HG02840 (cell line): ENCODE results near the gene TUBB.
"Not testable (repeated sequence)": the region's sequence is repeated elsewhere in the genome, so short reads cannot be mapped to it uniquely, and the experiment has no call there.

Experiments used
- ATAC-seq: cut with Tn5 transposase; IDR thresholded peaks from one replicate; pipeline ENCODE4 v1.9.1; 2021; ENCODE audit warnings: mild to moderate bottlenecking, moderate library complexity, moderate number of reproducible peaks; ENCODE audit not compliant: unreplicated experiment, low FRiP score

Gene TUBB

GRCh38 chr6:30756405-30757003 is 36.4 kb downstream of the TUBB start:
- ATAC-seq: not testable (repeated sequence)

GRCh38 chr6:30757261-30757904 is 37.2 kb downstream of the TUBB start:
- no peak for ATAC-seq

- no peak for ATAC-seq
Measured at GRCh38 chr6:30759575-30760239, 39.6 kb downstream of the TUBB start.

GRCh38 chr6:30760549-30760948 is 40.4 kb downstream of the TUBB start:
- ATAC-seq: no peak

GRCh38 chr6:30761791-30762429 is 41.8 kb downstream of the TUBB start:
- no peak for ATAC-seq

DNA sequence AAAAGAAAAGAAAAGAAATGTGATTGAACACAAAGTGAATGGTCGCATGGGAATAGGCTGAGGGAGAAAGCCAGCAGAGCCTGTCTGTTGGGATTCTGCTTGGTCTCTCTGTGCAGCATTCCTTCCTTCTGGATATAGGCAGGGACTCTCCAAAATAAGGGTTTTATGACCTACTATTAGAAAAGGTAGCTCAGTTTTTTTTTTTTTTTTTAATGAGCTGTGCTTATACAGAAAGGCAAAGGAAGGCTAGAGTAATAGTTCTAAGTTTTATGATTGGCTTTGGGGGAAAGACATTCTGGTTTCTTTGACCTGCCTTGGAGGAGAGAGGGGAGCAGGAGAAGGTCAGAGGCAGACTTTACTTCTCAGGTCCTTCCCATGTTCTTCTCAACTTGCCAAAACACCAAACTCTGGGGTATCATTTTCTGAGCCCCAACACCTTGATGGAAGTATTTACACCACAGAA is 43.0 kb downstream of the TUBB start:
- no peak for ATAC-seq

GRCh38 chr6:30763618-30764489 is 43.7 kb downstream of the TUBB start:
- ATAC-seq: no peak

DNA sequence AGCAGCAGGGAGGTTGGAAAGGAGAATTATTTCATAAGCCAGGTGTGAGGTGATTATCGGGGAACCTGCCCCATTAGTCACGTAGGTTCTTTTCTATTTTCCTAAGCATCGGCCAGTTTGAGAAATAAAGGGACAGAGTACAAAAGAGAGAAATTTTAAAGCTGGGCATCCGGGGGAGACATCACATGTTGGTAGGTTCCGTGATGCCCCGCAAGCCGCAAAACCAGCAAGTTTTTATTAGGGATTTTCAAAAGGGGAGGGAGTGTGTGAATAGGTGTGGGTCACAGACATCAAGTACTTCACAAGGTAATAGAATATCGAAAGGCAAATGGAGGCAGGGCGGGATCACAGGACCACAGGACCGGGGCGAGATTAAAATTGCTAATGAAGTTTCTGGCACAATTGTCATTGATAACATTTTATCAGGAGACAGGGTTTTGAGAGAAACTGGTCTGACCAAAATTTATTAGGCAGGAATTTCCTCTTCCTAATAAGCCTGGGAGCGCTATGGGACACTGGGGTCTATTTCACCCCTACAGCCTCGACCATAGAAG is 44.4 kb downstream of the TUBB start:
- ATAC-seq: not testable (repeated sequence)

DNA sequence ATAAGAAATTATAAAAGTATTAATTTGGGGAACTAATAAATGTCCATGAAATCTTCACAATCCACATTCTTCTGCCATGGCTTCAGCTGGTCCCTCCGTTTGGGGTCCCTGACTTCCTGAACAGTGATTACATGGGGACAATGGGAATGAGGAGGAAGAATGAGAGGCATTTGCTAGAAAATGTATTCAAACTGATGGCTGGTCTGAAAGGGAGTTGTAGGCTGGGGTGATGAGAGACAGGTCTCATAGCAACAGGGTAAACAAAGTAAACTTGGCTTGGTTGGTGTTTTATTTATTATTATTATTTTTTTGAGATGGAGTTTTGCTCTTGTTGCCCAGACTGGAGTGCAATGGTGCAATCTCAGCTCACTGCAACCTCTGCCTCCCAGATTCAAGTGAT is 45.3 kb downstream of the TUBB start:
- ATAC-seq: not testable (repeated sequence)

DNA sequence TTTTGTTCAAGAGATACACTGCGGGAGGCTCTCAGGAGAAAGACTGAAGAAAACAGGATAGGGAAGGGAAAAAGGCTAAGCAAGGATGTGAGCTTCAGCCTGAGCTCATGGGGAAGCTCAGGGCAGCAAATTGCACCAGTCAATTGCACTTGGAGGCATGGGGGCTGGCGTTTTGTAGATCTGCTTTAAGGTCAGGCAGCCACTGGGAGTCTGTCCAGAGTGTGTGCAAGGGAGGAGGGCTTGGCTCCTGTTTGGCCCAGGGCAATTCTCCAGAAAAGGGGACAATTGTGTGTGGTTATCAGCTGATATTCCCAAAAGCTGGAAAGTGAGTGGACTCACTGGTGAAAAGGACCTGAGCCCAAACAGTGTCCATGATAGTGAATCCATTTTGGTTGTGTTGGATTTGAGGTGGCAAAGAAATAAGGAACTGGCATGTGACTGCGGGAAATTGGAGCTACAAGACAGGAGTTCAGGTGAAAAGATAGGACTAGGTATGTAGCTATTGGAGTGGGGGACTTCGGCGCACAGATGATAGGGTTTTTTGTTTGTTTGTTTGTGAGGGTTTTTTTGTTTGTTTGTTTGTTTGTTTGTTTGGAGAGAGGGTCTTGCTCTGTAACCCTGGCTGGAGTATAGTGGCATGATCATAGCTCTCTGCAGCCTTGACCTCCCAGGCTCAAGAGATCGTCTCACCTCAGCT is 46.5 kb downstream of the TUBB start:
- ATAC-seq: no peak

- ATAC-seq: peak; percentile 60
Measured at GRCh38 chr6:30767158-30767943, 47.2 kb downstream of the TUBB start.

DNA sequence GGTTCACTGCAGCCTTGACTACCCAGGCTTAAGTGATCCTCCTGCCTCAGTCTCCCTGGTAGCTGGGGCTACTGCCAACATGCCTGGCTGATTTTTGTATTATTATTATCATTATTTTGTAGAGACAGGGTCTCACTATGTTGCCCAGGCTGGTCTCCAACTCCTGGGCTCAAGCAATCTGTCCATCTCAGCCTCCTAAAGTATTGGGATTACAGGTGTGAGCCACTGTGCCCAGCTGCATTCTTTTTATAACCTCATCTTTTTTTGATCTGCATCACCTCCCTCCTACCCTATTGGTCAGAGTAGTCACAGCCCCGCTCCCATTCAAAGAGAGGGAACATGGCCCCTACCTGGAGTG is 47.8 kb downstream of the TUBB start:
- ATAC-seq: no peak

DNA sequence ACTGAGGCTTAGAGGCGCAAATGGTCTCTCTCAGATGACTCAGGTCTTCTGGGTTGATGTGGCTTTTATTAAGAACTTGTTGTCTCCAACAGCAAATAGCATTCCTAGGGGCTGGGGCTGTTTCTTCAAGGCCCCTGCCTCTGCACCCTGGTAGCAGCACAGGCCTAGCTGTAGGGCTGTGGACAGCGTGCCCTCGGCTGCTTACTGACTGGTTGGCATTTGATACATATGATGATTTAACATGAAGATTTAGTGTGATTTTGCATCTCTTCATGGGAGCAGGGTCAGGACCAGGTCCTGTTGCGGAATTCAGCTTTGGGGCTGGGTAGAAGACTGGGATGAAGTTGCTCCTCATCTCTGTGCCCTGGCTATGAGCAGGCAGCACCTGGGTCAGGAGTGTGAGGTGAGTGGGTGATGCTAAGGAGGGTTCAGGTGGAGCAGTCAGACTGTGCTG is 48.5 kb downstream of the TUBB start:
- ATAC-seq: no peak

DNA sequence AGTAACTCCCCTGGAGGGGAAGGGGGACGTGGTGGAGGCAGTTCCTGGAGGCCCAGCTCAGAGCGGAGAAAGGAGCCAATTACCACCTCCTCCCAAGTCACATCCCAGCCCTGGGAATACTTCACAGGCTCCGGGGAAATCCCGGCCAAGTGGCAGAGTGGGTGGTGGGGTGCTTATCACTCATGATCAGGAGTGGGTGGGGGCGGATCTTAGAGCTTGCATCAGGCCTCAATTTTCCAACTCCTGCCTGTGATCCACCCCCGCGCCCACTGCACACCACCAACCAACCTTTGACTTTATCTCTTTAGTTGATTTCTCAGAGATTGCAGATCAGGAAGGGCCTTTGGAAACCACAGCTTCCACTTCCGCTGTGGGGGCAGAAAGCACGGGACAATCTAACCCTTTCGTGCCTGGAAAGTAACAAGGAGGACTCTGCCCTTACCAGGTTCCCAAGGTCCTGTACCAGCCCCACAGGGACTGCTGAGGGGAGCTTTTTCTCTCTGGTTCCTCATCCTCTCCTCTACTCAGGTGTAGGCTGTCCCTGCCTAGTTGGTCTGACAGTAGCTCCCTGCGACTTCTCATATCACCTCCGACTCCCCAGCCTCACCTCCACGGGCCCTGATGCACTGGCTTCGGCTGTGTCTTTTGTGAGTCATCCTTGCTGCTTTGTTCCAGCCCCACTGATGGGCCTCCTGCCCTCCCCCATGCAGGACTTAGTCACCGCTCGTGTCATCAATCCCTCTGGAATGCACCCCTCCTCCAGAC is 49.1 kb downstream of the TUBB start:
- no peak for ATAC-seq

DNA sequence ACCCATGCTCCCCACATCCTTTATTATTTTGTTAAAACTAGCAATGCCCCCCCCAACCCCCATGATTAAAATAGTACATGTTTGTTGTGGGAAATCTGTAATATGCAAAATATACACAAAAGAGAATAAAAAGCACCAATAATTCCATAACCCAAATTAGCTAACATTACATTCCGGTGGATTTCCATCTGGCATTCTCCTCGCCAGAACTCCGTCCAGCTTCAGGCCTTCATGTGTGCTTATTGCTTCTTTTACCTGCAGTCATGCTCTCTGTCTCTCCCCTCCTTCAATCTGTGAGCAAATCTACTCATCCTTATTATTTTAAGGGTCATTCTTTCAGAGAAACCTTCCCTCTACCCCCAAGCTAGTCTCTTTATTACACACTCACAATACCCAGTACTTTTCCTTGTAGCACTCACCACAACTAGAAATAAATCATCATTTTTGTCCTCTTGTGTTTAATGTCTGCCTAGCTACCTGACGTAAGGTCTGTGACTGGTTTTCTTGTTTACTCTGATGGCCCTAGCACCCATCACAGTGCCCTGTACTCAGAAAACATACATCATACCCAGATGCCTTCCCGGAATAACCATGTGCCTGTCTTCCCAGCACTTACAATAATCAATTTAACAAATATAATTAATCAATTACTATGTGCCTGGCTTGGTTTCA is 49.8 kb downstream of the TUBB start:
- no peak for ATAC-seq

- no peak for ATAC-seq
Measured at GRCh38 chr6:30770592-30770991, 50.4 kb downstream of the TUBB start.

DNA sequence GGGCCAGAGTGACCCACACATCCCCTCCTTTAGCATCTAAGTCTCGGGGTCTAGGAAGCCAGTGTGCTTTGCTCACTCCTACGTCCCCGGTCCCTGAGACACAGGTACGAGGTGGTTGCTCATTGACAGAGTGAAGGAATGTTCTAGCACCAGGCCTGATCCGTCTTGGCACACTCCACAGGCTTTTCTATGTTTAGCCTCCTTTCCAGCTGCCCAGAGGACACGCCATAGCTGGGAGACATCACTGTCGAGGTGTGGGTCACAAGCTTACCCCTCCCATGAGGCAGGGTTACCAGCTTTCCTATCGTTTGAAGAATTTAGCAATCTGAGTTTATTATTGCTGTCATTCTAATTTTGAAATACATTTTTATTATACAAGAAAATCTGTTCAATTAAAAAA is 54.5 kb downstream of the TUBB start:
- no peak for ATAC-seq
